ENCODE data around the gene ATP1A2. TPM values are rescaled to one million over a fixed set of nuclear protein-coding genes. Genes with fewer than 3 reads are reported as not detected.

Gene ATP1A2
- total and polyA plus RNA-seq, 8 donors = 0.31 to 104 (median 10.9) TPM

GRCh38 chr1:160101717-160102522 is 13.6 kb upstream of the ATP1A2 start:
- intact Hi-C loops (cut with DNase I; ENCODE audit: low total_unique reads) = loop anchor here (10.0 kb wide), 2 partner anchors 93 to 193 kb away; partner anchors contain the start of gene CASQ1

GRCh38 chr1:160103658-160104408 is 11.7 kb upstream of the ATP1A2 start:
- Histone ChIP-seq H3K36me3 (no peaks in the 10 kb centered on the region), H3K27me3 (no peaks in the 10 kb centered on the region), H3K9me3 (no peaks in the 10 kb centered on the region), H3K4me1 (peaks cover 7 to 54% (median 36%) of the 10 kb centered on the region in 4 donors), H3K4me3 (no peak overlapping the region), H3K27ac (peak overlapping the region in 2 of 5 donors; percentile 19 to 46)
- intact Hi-C loops (cut with DNase I; ENCODE audit: low total_unique reads) = loop anchor here (10.0 kb wide), 2 partner anchors 91 to 191 kb away; partner anchors contain the start of gene CASQ1
- DNase-seq = no peak
- 52 to 66% (median 61%) methylated on average over 6 of the region's 6 CpGs for WGBS, 5 donors
- no peak for TF ChIP-seq EP300 (IDR thresholded peaks at IDR 0.05)
- TF ChIP-seq POLR2AphosphoS5 (IDR thresholded peaks at IDR 0.05) = no peak
- no peak for TF ChIP-seq CTCF (IDR thresholded peaks at IDR 0.05)
- TF ChIP-seq POLR2A (IDR thresholded peaks at IDR 0.05) = no peak

More at GRCh38 chr1:160101717-160102522, 13.6 kb upstream of the ATP1A2 start:
- TF ChIP-seq EP300 (IDR thresholded peaks at IDR 0.05) = no peak
- TF ChIP-seq POLR2A (IDR thresholded peaks at IDR 0.05) = no peak
- no peak for TF ChIP-seq CTCF (IDR thresholded peaks at IDR 0.05)
- TF ChIP-seq POLR2AphosphoS5 (IDR thresholded peaks at IDR 0.05) = no peak
- Histone ChIP-seq H3K36me3 (no peaks in the 10 kb centered on the region), H3K4me1 (peaks cover 14 to 66% (median 49%) of the 10 kb centered on the region in 4 donors), H3K4me3 (no peak overlapping the region), H3K27me3 (no peaks in the 10 kb centered on the region), H3K27ac (peak overlapping the region in 4 of 5 donors; percentile 33 to 97 (median 76)), H3K9me3 (no peaks in the 10 kb centered on the region)
- WGBS, 5 donors = 58 to 71% (median 67%) methylated on average over 9 of the region's 9 CpGs
- DNase-seq = no peak

GRCh38 chr1:160104486-160104885 is 11.1 kb upstream of the ATP1A2 start:
- peak overlapping the region in 2 of 5 donors; percentile 19 to 46 for H3K27ac ChIP-seq
- WGBS, 5 donors = 60 to 75% (median 69%) methylated on average over 3 of the region's 3 CpGs
- TF ChIP-seq POLR2A (IDR thresholded peaks at IDR 0.05) = no peak
- no peak for TF ChIP-seq POLR2AphosphoS5 (IDR thresholded peaks at IDR 0.05)
- TF ChIP-seq CTCF (IDR thresholded peaks at IDR 0.05) = no peak
- TF ChIP-seq EP300 (IDR thresholded peaks at IDR 0.05) = no peak

GRCh38 chr1:160105155-160105554 is 10.4 kb upstream of the ATP1A2 start:
- H3K9me3 ChIP-seq = no peaks in the 10 kb centered on the region
- intact Hi-C loops (cut with DNase I; ENCODE audit: low total_unique reads) = loop anchor here (10.0 kb wide), 2 partner anchors 90 to 190 kb away; partner anchors contain the start of gene CASQ1
- H3K36me3 ChIP-seq = no peaks in the 10 kb centered on the region
- TF ChIP-seq POLR2AphosphoS5 (IDR thresholded peaks at IDR 0.05) = no peak
- TF ChIP-seq EP300 (IDR thresholded peaks at IDR 0.05) = no peak
- no peak for TF ChIP-seq CTCF (IDR thresholded peaks at IDR 0.05)
- TF ChIP-seq POLR2A (IDR thresholded peaks at IDR 0.05) = no peak
- DNase-seq = no peak
- H3K4me3 ChIP-seq = no peak overlapping the region
- H3K27ac ChIP-seq = no peak overlapping the region
- WGBS, 5 donors = 87 to 96% (median 94%) methylated on average over 5 of the region's 5 CpGs
- no peaks in the 10 kb centered on the region for H3K27me3 ChIP-seq
- H3K4me1 ChIP-seq = peaks cover 7 to 53% (median 28%) of the 10 kb centered on the region in 4 donors

More at GRCh38 chr1:160104486-160104885, 11.1 kb upstream of the ATP1A2 start:
- intact Hi-C loops (cut with DNase I; ENCODE audit: low total_unique reads) = loop anchor here (10.0 kb wide), 2 partner anchors 90 to 190 kb away; partner anchors contain the start of gene CASQ1
- no peak for DNase-seq
- H3K36me3 ChIP-seq = no peaks in the 10 kb centered on the region
- peaks cover 7 to 54% (median 32%) of the 10 kb centered on the region in 4 donors for H3K4me1 ChIP-seq
- no peak overlapping the region for H3K4me3 ChIP-seq
- H3K9me3 ChIP-seq = no peaks in the 10 kb centered on the region
- no peaks in the 10 kb centered on the region for H3K27me3 ChIP-seq
